Measurements from ENCODE around the gene HOXA2. TPM values are rescaled to one million over a fixed set of nuclear protein-coding genes. Genes with fewer than 3 reads are reported as not detected.

Gene HOXA2
- total RNA-seq, 1 experiment from 2014 or later, result 0.84 TPM

GRCh38 chr7:27124902-27125689 is 22.6 kb upstream of the HOXA2 start:
- no peak for DNase-seq (ENCODE audit: low read depth)

- DNase-seq (ENCODE audit: low read depth), result no peak
Measured at GRCh38 chr7:27124096-27124901, 21.8 kb upstream of the HOXA2 start.

GRCh38 chr7:27123477-27124053 is 21.1 kb upstream of the HOXA2 start:
- no peak for DNase-seq (ENCODE audit: low read depth)

- peak; percentile 44 for DNase-seq (ENCODE audit: low read depth)
Measured at GRCh38 chr7:27123007-27123476, 20.6 kb upstream of the HOXA2 start.

GRCh38 chr7:27122077-27122910 is 19.8 kb upstream of the HOXA2 start:
- no peak for DNase-seq (ENCODE audit: low read depth)

GRCh38 chr7:27121684-27122076 is 19.2 kb upstream of the HOXA2 start:
- DNase-seq (ENCODE audit: low read depth), result no peak

GRCh38 chr7:27119412-27119911 is 17.0 kb upstream of the HOXA2 start:
- DNase-seq (ENCODE audit: low read depth), result no peak

GRCh38 chr7:27118580-27118979 is 16.1 kb upstream of the HOXA2 start:
- DNase-seq (ENCODE audit: low read depth), result no peak

- DNase-seq (ENCODE audit: low read depth), result no peak
Measured at GRCh38 chr7:27117887-27118491, 15.5 kb upstream of the HOXA2 start.

GRCh38 chr7:27116962-27117886 is 14.7 kb upstream of the HOXA2 start:
- no peak for DNase-seq (ENCODE audit: low read depth)

- no peak for DNase-seq (ENCODE audit: low read depth)
Measured at GRCh38 chr7:27116031-27116961, 13.8 kb upstream of the HOXA2 start.

- DNase-seq (ENCODE audit: low read depth), result peak; percentile 41
Measured at GRCh38 chr7:27115221-27116026, 12.9 kb upstream of the HOXA2 start.

- DNase-seq (ENCODE audit: low read depth), result no peak
Measured at GRCh38 chr7:27114881-27115220, 12.4 kb upstream of the HOXA2 start.

- peak; percentile 69 for DNase-seq (ENCODE audit: low read depth)
Measured at GRCh38 chr7:27113991-27114769, 11.7 kb upstream of the HOXA2 start.

GRCh38 chr7:27112955-27113949 is 10.8 kb upstream of the HOXA2 start:
- peak; percentile 90 for DNase-seq (ENCODE audit: low read depth)

- no peak for DNase-seq (ENCODE audit: low read depth)
Measured at GRCh38 chr7:27112361-27112760, 9.9 kb upstream of the HOXA2 start.

Data from RPMI7951 (cell line).